SK-N-DZ (cell line): Measurements from ENCODE around the gene NUP107.

Experiments used
- DNase-seq: peaks from one replicate; pipeline ENCODE4 v3.0.0-alpha.2; 2015; ENCODE audit warnings: low spot score

NUP107 gene

GRCh38 chr12:68739891-68740290, 53.1 kb downstream of the NUP107 start:
- peak; percentile 56 for DNase-seq

- DNase-seq = no peak
Observed at GRCh38 chr12:68743356-68743755, 56.6 kb downstream of the NUP107 start.

GRCh38 chr12:68745376-68745903, 58.7 kb downstream of the NUP107 start:
- DNase-seq = no peak

GRCh38 chr12:68745904-68746571, 59.3 kb downstream of the NUP107 start, which contains the start of gene SLC35E3:
TSS of gene SLC35E3 (plus strand) at chr12:68746176. CDS start at chr12:68746378, 202 bp downstream.
- DNase-seq = peak; percentile 94

- peak; percentile 53 for DNase-seq
Observed at GRCh38 chr12:68746572-68747180, 59.9 kb downstream of the NUP107 start.

GRCh38 chr12:68749443-68749842, 62.7 kb downstream of the NUP107 start:
- no peak for DNase-seq

- DNase-seq = no peak
Observed at GRCh38 chr12:68749861-68750260, 63.1 kb downstream of the NUP107 start.

GRCh38 chr12:68750506-68750905, 63.7 kb downstream of the NUP107 start:
- DNase-seq = no peak

GRCh38 chr12:68755536-68756243, 68.9 kb downstream of the NUP107 start:
- DNase-seq = no peak

GRCh38 chr12:68759852-68760251, 73.1 kb downstream of the NUP107 start:
- DNase-seq = no peak

GRCh38 chr12:68760806-68761441, 74.1 kb downstream of the NUP107 start:
- no peak for DNase-seq

GRCh38 chr12:68761442-68761812, 74.6 kb downstream of the NUP107 start:
- DNase-seq = no peak

GRCh38 chr12:68761901-68762630, 75.3 kb downstream of the NUP107 start:
- no peak for DNase-seq

GRCh38 chr12:68762691-68763090, 75.9 kb downstream of the NUP107 start:
- DNase-seq = no peak

- no peak for DNase-seq
Observed at GRCh38 chr12:68765696-68766095, 78.9 kb downstream of the NUP107 start.

- no peak for DNase-seq
Observed at GRCh38 chr12:68766646-68767045, 79.9 kb downstream of the NUP107 start.

- DNase-seq = no peak
Observed at GRCh38 chr12:68767191-68767590, 80.4 kb downstream of the NUP107 start.

- DNase-seq = no peak
Observed at GRCh38 chr12:68768431-68768939, 81.7 kb downstream of the NUP107 start.

GRCh38 chr12:68769941-68770340, 83.2 kb downstream of the NUP107 start:
- DNase-seq = no peak

- DNase-seq = peak; percentile 57
Observed at GRCh38 chr12:68771223-68771925, 84.6 kb downstream of the NUP107 start.
